HEK293 (cell line): ENCODE data around the gene PPFIA4.

Experiments
- CTCF ChIA-PET: fragments of 350-600 bp; formaldehyde crosslinking; extraction: SDS; loops from one replicate; lab custom pipeline; 2021; ENCODE audit warnings: antibody characterized with exemption; lab: Yijun Ruan, JAX
- POLR2A ChIA-PET: fragments of 300-600 bp; formaldehyde crosslinking; extraction: SDS; loops from one replicate; lab custom pipeline; 2020; ENCODE audit warnings: antibody characterized with exemption, inconsistent platforms; lab: Yijun Ruan, JAX
- H3K27ac ChIP-seq: fragments of 200-500 bp; sonication (Bioruptor generic); 2 replicates; pipeline ENCODE4 v1.5.1; 2014; ENCODE audit warnings: low read depth, low read length, control low read depth, inconsistent platforms; ENCODE audit errors: extremely low read depth
- H3K36me3 ChIP-seq, 2 experiments: fragments of 200-500 bp in 1 of 2; sonication (Bioruptor generic) in 1 of 2; 1 replicate in 1 of 2; 2 replicates in 1 of 2; pipeline ENCODE4 v1.5.1; 2014 to 2017; ENCODE audit warnings: inconsistent platforms in 2 of 2, low read length in 2 of 2; ENCODE audit not compliant: control insufficient read depth in 2 of 2, insufficient read depth in 1 of 2
- H3K4me1 ChIP-seq: fragments of 200-500 bp; sonication (Bioruptor generic); 2 replicates; pipeline ENCODE4 v1.5.1; 2014; ENCODE audit warnings: mild to moderate bottlenecking, low read length, inconsistent platforms; ENCODE audit not compliant: control insufficient read depth, insufficient read depth
- H3K4me3 ChIP-seq: 2 replicates; pipeline ENCODE4 v1.5.1; 2011; ENCODE audit warnings: low read depth, mild to moderate bottlenecking, control low read depth, low read length, moderate library complexity
- H3K9me3 ChIP-seq: fragments of 200-500 bp; sonication (Bioruptor generic); 2 replicates; pipeline ENCODE4 v1.5.1; 2014; ENCODE audit warnings: low read depth, low read length, inconsistent platforms; ENCODE audit not compliant: control insufficient read depth, insufficient read depth
- GLIS2 ChIP-seq: fragments of 450-650 bp; formaldehyde crosslinking; IDR thresholded peaks from 2 replicates; pipeline ENCODE4 v1.5.1; 2016; ENCODE audit warnings: missing biosample characterization, missing genetic modification characterization
- HOXC10 ChIP-seq: sonication (generic); formaldehyde crosslinking; IDR thresholded peaks from 2 replicates; pipeline ENCODE4 v1.8.1; 2023; ENCODE audit warnings: mild to moderate bottlenecking, missing genetic modification reagents
- KLF16 ChIP-seq: fragments of 450-650 bp; formaldehyde crosslinking; IDR thresholded peaks from 2 replicates; pipeline ENCODE4 v1.5.1; 2017; ENCODE audit warnings: missing biosample characterization, missing genetic modification characterization
- KLF9 ChIP-seq: fragments of 450-650 bp; formaldehyde crosslinking; IDR thresholded peaks from 2 replicates; pipeline ENCODE4 v1.5.1; 2016; ENCODE audit warnings: missing biosample characterization, missing genetic modification characterization, low read depth
- SALL2 ChIP-seq: fragments of 450-650 bp; formaldehyde crosslinking; IDR thresholded peaks from 2 replicates; pipeline ENCODE4 v1.5.0; 2017; ENCODE audit warnings: missing biosample characterization, mild to moderate bottlenecking, missing genetic modification characterization, borderline replicate concordance
- WT1 ChIP-seq: fragments of 450-650 bp; formaldehyde crosslinking; IDR thresholded peaks from 2 replicates; pipeline ENCODE4 v1.5.1; 2016; ENCODE audit warnings: missing biosample characterization, missing genetic modification characterization
- ZNF157 ChIP-seq: fragments of 450-650 bp; formaldehyde crosslinking; IDR thresholded peaks from 2 replicates; pipeline ENCODE4 v1.5.1; 2016; ENCODE audit warnings: missing biosample characterization, missing genetic modification characterization
- ZNF175 ChIP-seq: fragments of 450-650 bp; formaldehyde crosslinking; IDR thresholded peaks from 2 replicates; pipeline ENCODE4 v1.5.1; 2016; ENCODE audit warnings: missing biosample characterization, missing genetic modification characterization
- ZNF600 ChIP-seq: fragments of 450-650 bp; formaldehyde crosslinking; IDR thresholded peaks from 2 replicates; pipeline ENCODE4 v1.5.1; 2016; ENCODE audit warnings: missing biosample characterization, missing genetic modification characterization
- ZNF621 ChIP-seq: fragments of 450-650 bp; formaldehyde crosslinking; IDR thresholded peaks from 2 replicates; pipeline ENCODE4 v1.5.1; 2017; ENCODE audit warnings: missing biosample characterization, missing genetic modification characterization
- ZNF624 ChIP-seq: fragments of 450-650 bp; formaldehyde crosslinking; IDR thresholded peaks from 2 replicates; pipeline ENCODE4 v1.5.1; 2017; ENCODE audit warnings: missing biosample characterization, missing genetic modification characterization
- ZNF776 ChIP-seq: fragments of 450-650 bp; formaldehyde crosslinking; IDR thresholded peaks from 2 replicates; pipeline ENCODE4 v1.5.0; 2017; ENCODE audit warnings: missing biosample characterization, missing genetic modification characterization, borderline replicate concordance
- ZSCAN23 ChIP-seq: fragments of 450-650 bp; formaldehyde crosslinking; IDR thresholded peaks from 2 replicates; pipeline ENCODE4 v1.5.1; 2016; ENCODE audit warnings: missing biosample characterization, missing genetic modification characterization
- TF ChIP-seq, protein P1 (sequence below): fragments of 450-650 bp; formaldehyde crosslinking; IDR thresholded peaks from 2 replicates; pipeline ENCODE4 v1.5.1; 2016; ENCODE audit warnings: missing biosample characterization, missing genetic modification characterization
- TF ChIP-seq, protein P2 (sequence below): fragments of 450-650 bp; formaldehyde crosslinking; IDR thresholded peaks from 2 replicates; pipeline ENCODE4 v1.5.1; 2017; ENCODE audit warnings: missing biosample characterization, missing genetic modification characterization
- TF ChIP-seq, protein P3 (sequence below): fragments of 450-650 bp; formaldehyde crosslinking; IDR thresholded peaks from 2 replicates; pipeline ENCODE4 v1.5.1; 2016; ENCODE audit warnings: missing biosample characterization, missing genetic modification characterization
- TF ChIP-seq, protein P4 (sequence below): fragments of 450-650 bp; formaldehyde crosslinking; conservative IDR thresholded peaks from 2 replicates; pipeline ENCODE4 v1.5.1; 2016; ENCODE audit warnings: low read depth, missing biosample characterization, missing genetic modification characterization
- TF ChIP-seq, protein P5 (sequence below): fragments of 450-650 bp; formaldehyde crosslinking; IDR thresholded peaks from 2 replicates; pipeline ENCODE4 v1.5.1; 2016; ENCODE audit warnings: missing biosample characterization, missing genetic modification characterization, low read depth

PPFIA4 gene

DNA sequence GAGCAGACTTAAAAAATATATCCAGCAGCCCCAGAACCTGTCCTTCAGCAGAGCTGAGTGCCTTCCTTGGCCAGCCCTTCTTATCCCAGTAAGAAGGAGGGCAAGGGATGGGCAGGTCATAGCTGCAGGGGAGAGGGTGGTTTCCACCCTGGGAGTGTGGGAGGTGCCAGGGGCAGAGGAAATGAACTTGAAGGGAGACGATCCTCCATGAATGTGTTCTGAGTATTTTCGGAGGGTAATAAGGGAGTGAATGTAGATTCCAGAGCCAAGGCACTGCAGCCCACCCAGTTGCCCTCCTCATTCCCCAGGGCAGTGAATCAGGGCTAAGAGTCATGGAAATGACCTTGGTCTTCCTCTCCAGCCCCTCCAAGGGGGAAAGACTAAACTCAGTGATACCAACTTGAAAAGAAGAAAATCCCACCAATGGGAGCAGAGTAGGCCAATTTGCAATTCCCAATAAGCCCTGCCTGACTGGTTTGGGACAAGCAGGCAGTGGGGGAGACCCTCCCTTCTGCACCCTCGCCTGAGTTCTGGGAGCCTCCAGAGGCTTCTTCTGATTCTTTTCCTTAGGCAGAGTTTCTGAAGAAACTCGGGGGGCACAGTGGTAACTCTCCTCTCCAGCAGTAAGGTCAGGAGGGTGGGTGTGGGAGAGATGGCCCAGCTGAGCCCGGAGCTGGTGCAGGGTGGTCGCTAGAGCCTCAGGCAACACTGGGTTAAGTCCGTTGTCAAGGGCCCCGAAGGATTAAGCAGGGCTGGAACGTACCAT, 55.4 kb downstream of the PPFIA4 start (continued):
- no peak for TF ChIP-seq ZNF621
- TF ChIP-seq ZNF157: no peak
- TF ChIP-seq, protein P1, sequence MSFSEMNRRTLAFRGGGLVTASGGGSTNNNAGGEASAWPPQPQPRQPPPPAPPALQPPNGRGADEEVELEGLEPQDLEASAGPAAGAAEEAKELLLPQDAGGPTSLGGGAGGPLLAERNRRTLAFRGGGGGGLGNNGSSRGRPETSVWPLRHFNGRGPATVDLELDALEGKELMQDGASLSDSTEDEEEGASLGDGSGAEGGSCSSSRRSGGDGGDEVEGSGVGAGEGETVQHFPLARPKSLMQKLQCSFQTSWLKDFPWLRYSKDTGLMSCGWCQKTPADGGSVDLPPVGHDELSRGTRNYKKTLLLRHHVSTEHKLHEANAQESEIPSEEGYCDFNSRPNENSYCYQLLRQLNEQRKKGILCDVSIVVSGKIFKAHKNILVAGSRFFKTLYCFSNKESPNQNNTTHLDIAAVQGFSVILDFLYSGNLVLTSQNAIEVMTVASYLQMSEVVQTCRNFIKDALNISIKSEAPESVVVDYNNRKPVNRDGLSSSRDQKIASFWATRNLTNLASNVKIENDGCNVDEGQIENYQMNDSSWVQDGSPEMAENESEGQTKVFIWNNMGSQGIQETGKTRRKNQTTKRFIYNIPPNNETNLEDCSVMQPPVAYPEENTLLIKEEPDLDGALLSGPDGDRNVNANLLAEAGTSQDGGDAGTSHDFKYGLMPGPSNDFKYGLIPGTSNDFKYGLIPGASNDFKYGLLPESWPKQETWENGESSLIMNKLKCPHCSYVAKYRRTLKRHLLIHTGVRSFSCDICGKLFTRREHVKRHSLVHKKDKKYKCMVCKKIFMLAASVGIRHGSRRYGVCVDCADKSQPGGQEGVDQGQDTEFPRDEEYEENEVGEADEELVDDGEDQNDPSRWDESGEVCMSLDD: no peak
- TF ChIP-seq, protein P2, sequence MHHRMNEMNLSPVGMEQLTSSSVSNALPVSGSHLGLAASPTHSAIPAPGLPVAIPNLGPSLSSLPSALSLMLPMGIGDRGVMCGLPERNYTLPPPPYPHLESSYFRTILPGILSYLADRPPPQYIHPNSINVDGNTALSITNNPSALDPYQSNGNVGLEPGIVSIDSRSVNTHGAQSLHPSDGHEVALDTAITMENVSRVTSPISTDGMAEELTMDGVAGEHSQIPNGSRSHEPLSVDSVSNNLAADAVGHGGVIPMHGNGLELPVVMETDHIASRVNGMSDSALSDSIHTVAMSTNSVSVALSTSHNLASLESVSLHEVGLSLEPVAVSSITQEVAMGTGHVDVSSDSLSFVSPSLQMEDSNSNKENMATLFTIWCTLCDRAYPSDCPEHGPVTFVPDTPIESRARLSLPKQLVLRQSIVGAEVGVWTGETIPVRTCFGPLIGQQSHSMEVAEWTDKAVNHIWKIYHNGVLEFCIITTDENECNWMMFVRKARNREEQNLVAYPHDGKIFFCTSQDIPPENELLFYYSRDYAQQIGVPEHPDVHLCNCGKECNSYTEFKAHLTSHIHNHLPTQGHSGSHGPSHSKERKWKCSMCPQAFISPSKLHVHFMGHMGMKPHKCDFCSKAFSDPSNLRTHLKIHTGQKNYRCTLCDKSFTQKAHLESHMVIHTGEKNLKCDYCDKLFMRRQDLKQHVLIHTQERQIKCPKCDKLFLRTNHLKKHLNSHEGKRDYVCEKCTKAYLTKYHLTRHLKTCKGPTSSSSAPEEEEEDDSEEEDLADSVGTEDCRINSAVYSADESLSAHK (tag by site-specific recombination): no peak
- TF ChIP-seq, protein P3, sequence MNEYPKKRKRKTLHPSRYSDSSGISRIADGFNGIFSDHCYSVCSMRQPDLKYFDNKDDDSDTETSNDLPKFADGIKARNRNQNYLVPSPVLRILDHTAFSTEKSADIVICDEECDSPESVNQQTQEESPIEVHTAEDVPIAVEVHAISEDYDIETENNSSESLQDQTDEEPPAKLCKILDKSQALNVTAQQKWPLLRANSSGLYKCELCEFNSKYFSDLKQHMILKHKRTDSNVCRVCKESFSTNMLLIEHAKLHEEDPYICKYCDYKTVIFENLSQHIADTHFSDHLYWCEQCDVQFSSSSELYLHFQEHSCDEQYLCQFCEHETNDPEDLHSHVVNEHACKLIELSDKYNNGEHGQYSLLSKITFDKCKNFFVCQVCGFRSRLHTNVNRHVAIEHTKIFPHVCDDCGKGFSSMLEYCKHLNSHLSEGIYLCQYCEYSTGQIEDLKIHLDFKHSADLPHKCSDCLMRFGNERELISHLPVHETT: no peak
- TF ChIP-seq HOXC10 (CRISPR knock-in tag): no peak
- TF ChIP-seq ZNF175 (tag by site-specific recombination): no peak
- no peak for TF ChIP-seq ZNF624 (tag by site-specific recombination)
- TF ChIP-seq, all 188 proteins: peak for 0

DNA sequence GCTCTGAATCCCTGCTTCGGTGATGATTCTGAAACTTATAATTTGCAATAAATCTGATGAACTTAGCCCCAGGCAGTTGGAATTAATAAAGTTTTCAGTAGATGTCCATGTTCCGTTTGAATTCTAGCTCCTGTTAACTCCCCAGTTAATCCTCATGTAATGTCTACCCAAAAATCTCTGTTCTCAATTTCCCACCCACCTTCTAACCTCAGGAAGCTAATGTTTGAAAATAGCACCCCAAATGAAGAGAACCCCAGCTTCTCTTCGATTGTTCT, 55.9 kb downstream of the PPFIA4 start:
- CTCF ChIA-PET: interaction anchor here (0.7 to 3.8 kb wide), 5 partner anchors 17 to 91 kb away, joined by 3 to 20 read pairs (median 3); no protein-coding TSS in a partner anchor

More for the DNA sequence above, 55.9 kb downstream of the PPFIA4 start:
- POLR2A ChIA-PET: no interaction called here
- Histone ChIP-seq H3K27ac (no peak overlapping the region), H3K4me3 (no peak overlapping the region)
- TF ChIP-seq WT1 (tag by site-specific recombination) (no peak), GLIS2 (tag by site-specific recombination) (no peak), ZNF600 (no peak), KLF9 (tag by site-specific recombination) (no peak), ZSCAN23 (tag by site-specific recombination) (no peak), KLF16 (tag by site-specific recombination) (no peak), SALL2 (tag by site-specific recombination) (no peak), ZNF776 (tag by site-specific recombination) (no peak)
- TF ChIP-seq, protein P4, sequence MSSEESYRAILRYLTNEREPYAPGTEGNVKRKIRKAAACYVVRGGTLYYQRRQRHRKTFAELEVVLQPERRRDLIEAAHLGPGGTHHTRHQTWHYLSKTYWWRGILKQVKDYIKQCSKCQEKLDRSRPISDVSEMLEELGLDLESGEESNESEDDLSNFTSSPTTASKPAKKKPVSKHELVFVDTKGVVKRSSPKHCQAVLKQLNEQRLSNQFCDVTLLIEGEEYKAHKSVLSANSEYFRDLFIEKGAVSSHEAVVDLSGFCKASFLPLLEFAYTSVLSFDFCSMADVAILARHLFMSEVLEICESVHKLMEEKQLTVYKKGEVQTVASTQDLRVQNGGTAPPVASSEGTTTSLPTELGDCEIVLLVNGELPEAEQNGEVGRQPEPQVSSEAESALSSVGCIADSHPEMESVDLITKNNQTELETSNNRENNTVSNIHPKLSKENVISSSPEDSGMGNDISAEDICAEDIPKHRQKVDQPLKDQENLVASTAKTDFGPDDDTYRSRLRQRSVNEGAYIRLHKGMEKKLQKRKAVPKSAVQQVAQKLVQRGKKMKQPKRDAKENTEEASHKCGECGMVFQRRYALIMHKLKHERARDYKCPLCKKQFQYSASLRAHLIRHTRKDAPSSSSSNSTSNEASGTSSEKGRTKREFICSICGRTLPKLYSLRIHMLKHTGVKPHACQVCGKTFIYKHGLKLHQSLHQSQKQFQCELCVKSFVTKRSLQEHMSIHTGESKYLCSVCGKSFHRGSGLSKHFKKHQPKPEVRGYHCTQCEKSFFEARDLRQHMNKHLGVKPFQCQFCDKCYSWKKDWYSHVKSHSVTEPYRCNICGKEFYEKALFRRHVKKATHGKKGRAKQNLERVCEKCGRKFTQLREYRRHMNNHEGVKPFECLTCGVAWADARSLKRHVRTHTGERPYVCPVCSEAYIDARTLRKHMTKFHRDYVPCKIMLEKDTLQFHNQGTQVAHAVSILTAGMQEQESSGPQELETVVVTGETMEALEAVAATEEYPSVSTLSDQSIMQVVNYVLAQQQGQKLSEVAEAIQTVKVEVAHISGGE (tag by site-specific recombination): no peak
- TF ChIP-seq, protein P5, sequence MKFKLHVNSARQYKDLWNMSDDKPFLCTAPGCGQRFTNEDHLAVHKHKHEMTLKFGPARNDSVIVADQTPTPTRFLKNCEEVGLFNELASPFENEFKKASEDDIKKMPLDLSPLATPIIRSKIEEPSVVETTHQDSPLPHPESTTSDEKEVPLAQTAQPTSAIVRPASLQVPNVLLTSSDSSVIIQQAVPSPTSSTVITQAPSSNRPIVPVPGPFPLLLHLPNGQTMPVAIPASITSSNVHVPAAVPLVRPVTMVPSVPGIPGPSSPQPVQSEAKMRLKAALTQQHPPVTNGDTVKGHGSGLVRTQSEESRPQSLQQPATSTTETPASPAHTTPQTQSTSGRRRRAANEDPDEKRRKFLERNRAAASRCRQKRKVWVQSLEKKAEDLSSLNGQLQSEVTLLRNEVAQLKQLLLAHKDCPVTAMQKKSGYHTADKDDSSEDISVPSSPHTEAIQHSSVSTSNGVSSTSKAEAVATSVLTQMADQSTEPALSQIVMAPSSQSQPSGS (tag by site-specific recombination): no peak
- TF ChIP-seq, all 188 proteins: peak for 0
- H3K36me3 ChIP-seq: no peaks in the 10 kb centered on the region
- no peaks in the 10 kb centered on the region for H3K9me3 ChIP-seq
- no peaks in the 10 kb centered on the region for H3K4me1 ChIP-seq
